A673 (cell line): ENCODE measurements around the gene MRAP2. TPM values are rescaled to one million over a fixed set of nuclear protein-coding genes. Genes with fewer than 3 reads are reported as not detected.
"Not testable (repeated sequence)": the region's sequence is repeated elsewhere in the genome, so short reads cannot be mapped to it uniquely, and the experiment has no call there.

ENCODE experiments used
- BruUV-seq: library from RNA; stranded (reverse); fragments of 400-500 nt; replicated peaks from 2 replicates; lab custom pipeline; 2021; lab: Mats Ljungman, UMichigan
- CTCF ChIA-PET: fragments of 300-600 bp; sonication (Branson Sonifier 250); formaldehyde crosslinking; loops from one replicate; lab custom pipeline; 2022; ENCODE audit warnings: antibody characterized with exemption; lab: Charles Lee
- POLR2A ChIA-PET: fragments of 300-600 bp; sonication (Branson Sonifier 250); formaldehyde crosslinking; loops from one replicate; lab custom pipeline; 2022; ENCODE audit warnings: antibody characterized with exemption; ENCODE audit not compliant: low non-redundant PET; lab: Charles Lee
- DNase-seq: peaks from one replicate; pipeline ENCODE4 v3.0.0-alpha.2; 2015; ENCODE audit warnings: low spot score
- H3K27ac ChIP-seq: fragments of 200-600 bp; sonication (generic); 2 replicates; pipeline ENCODE4 v1.5.1; 2016; ENCODE audit warnings: mixed run types, low read depth, mild to moderate bottlenecking, mixed read lengths, antibody characterized with exemption, low read length; ENCODE audit not compliant: poor library complexity, severe bottlenecking
- H3K27me3 ChIP-seq: fragments of 200-600 bp; sonication (generic); replicated peaks from 2 replicates; pipeline ENCODE4 v1.6.1; 2017; ENCODE audit warnings: mixed run types, low read depth, mild to moderate bottlenecking, mixed read lengths, antibody characterized with exemption, low read length; ENCODE audit not compliant: insufficient read depth, poor library complexity
- H3K36me3 ChIP-seq: fragments of 200-600 bp; sonication (generic); 2 replicates; pipeline ENCODE4 v1.6.1; 2016; ENCODE audit warnings: mixed run types, mild to moderate bottlenecking, mixed read lengths, antibody characterized with exemption, low read length; ENCODE audit not compliant: insufficient read depth, poor library complexity, severe bottlenecking
- H3K4me1 ChIP-seq: fragments of 200-600 bp; sonication (generic); 2 replicates; pipeline ENCODE4 v1.6.1; 2017; ENCODE audit warnings: mixed run types, mild to moderate bottlenecking, mixed read lengths, antibody characterized with exemption, low read length; ENCODE audit not compliant: insufficient read depth, poor library complexity, severe bottlenecking
- H3K4me3 ChIP-seq: fragments of 200-600 bp; sonication (generic); 2 replicates; pipeline ENCODE4 v1.5.1; 2016; ENCODE audit warnings: low read depth, mixed run types, mild to moderate bottlenecking, mixed read lengths, low read length; ENCODE audit not compliant: poor library complexity, severe bottlenecking
- H3K9me3 ChIP-seq: fragments of 200-600 bp; sonication (generic); 2 replicates; pipeline ENCODE4 v1.6.1; 2016; ENCODE audit warnings: mixed run types, low read depth, mild to moderate bottlenecking, mixed read lengths, antibody characterized with exemption, low read length; ENCODE audit not compliant: poor library complexity, severe bottlenecking
- EZH2 ChIP-seq: fragments of 200-600 bp; sonication (generic); IDR thresholded peaks from 2 replicates; pipeline ENCODE4 v1.6.1; 2017; ENCODE audit warnings: borderline replicate concordance, low read depth, mild to moderate bottlenecking, mixed read lengths, antibody characterized with exemption, low read length; ENCODE audit not compliant: poor library complexity, severe bottlenecking
- intact Hi-C: fragments of 100-400 bp; cut with micrococcal nuclease; formaldehyde crosslinking; loops from one replicate; pipeline ENCODE4 v1.10.0; 2022; ENCODE audit not compliant: unreplicated experiment
- total RNA-seq: library from RNA; stranded (reverse); gene quantifications from 2 replicates; pipeline ENCODE4 v1.2.3, GENCODE V29; 2021
- TF ChIP-seq, protein P1 (sequence below): fragments of 300-800, 200-600 bp; sonication (generic); conservative IDR thresholded peaks from 2 replicates; pipeline ENCODE4 v1.5.1; 2017; ENCODE audit warnings: low read depth, mild to moderate bottlenecking, antibody characterized with exemption, low read length, moderate library complexity, mixed read lengths

The MRAP2 gene
- total RNA-seq, 1 experiment from 2014 or later, result 0.34 TPM

DNA sequence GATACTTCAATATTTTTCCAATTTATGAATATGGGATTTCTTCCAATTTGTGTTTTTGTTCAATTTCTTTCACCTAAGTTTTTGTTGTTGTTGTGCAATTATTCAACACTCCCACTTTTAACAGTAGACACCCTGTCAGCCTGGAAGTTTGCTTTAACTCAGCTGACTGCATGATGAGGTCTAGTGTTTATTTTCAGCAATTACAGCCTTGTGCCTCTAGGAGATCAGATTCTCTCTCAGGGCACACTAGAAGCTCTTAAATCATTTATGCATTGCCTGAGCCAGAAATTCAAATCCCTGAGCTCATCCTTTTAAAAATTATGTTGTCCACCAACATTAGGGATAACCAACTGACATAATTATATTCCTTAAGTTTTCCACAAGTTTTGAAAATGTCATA lies 85.7 kb downstream of the MRAP2 start:
- DNase-seq, result no peak
- BruUV-seq, result no TSS peak
- ChIA-PET CTCF (no interaction called here), POLR2A (no interaction called here)
- Histone ChIP-seq H3K27ac (no peak overlapping the region), H3K9me3 (no peaks in the 10 kb centered on the region), H3K27me3 (no peaks in the 10 kb centered on the region), H3K4me1 (no peaks in the 10 kb centered on the region), H3K4me3 (no peak overlapping the region), H3K36me3 (no peaks in the 10 kb centered on the region)
- TF ChIP-seq EZH2, result no peak
- TF ChIP-seq, protein P1, sequence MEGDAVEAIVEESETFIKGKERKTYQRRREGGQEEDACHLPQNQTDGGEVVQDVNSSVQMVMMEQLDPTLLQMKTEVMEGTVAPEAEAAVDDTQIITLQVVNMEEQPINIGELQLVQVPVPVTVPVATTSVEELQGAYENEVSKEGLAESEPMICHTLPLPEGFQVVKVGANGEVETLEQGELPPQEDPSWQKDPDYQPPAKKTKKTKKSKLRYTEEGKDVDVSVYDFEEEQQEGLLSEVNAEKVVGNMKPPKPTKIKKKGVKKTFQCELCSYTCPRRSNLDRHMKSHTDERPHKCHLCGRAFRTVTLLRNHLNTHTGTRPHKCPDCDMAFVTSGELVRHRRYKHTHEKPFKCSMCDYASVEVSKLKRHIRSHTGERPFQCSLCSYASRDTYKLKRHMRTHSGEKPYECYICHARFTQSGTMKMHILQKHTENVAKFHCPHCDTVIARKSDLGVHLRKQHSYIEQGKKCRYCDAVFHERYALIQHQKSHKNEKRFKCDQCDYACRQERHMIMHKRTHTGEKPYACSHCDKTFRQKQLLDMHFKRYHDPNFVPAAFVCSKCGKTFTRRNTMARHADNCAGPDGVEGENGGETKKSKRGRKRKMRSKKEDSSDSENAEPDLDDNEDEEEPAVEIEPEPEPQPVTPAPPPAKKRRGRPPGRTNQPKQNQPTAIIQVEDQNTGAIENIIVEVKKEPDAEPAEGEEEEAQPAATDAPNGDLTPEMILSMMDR, result no peak
- intact Hi-C loops, result no loop called here

DNA sequence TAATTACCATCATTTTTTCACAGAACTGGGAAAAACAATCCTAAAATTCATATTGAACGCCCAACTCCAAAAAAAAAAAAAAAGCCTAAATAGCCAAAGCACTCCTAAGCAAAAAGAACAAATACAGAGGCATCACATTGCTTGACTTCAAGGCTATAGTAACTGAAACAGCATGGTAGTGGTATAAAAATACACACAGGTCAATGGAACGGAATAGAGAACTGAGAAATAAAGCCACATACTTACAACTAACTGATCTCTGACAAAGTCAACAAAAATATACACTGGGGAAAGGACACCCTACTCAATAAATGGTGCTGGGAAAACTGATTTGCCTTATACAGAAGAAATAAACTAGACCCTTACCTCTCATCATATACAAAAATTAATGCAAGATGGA lies 89.6 kb downstream of the MRAP2 start:
- H3K27me3 ChIP-seq, result no peaks in the 10 kb centered on the region
- no peak for DNase-seq
- TF ChIP-seq, protein P1, result no peak
- TF ChIP-seq EZH2, result no peak
- H3K27ac ChIP-seq, result no peak overlapping the region
- H3K4me1 ChIP-seq, result no peaks in the 10 kb centered on the region
- ChIA-PET POLR2A (no interaction called here), CTCF (no interaction called here)
- no peaks in the 10 kb centered on the region for H3K9me3 ChIP-seq
- no peaks in the 10 kb centered on the region for H3K36me3 ChIP-seq
- BruUV-seq, result no TSS peak
- H3K4me3 ChIP-seq, result no peak overlapping the region
- intact Hi-C loops, result no loop called here

GRCh38 chr6:84129588-84129987 lies 96.0 kb downstream of the MRAP2 start:
- BruUV-seq, result not testable (repeated sequence)

DNA sequence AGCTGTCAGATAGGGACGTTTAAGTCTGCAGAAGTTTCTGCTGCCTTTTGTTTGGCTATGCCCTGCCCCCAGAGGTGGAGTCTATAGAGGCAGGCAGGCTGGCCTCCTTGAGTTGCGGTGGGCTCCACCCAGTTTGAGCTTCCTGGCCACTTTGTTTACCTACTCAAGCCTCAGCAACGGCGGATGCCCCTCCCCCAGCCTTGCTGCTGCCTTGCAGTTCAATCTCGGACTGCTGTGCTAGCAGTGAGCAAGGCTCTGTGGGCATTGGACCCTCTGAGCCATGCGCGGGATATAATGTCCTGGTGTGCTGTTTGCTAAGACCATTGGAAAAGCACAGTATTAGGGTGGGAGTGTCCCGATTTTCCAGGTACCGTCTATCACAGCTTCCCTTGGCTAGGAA lies 99.8 kb downstream of the MRAP2 start:
- intact Hi-C loops, BruUV-seq, CTCF ChIA-PET: not testable (repeated sequence)

More at GRCh38 chr6:84129588-84129987, 96.0 kb downstream of the MRAP2 start:
- H3K27ac ChIP-seq, intact Hi-C loops, H3K4me3 ChIP-seq, H3K36me3 ChIP-seq, POLR2A ChIA-PET, H3K27me3 ChIP-seq, DNase-seq, CTCF ChIA-PET, H3K4me1 ChIP-seq, H3K9me3 ChIP-seq: not testable (repeated sequence)

More for the DNA sequence above, 99.8 kb downstream of the MRAP2 start:
- DNase-seq, H3K4me3 ChIP-seq, H3K27me3 ChIP-seq, POLR2A ChIA-PET, H3K9me3 ChIP-seq, H3K36me3 ChIP-seq, H3K27ac ChIP-seq: not testable (repeated sequence)
- peaks cover 17% of the 10 kb centered on the region for H3K4me1 ChIP-seq
